Left ventricle myocardium inferior (tissue), 1 donor: ENCODE data around the gene MYO10. TPM values are rescaled to one million over a fixed set of nuclear protein-coding genes. Genes with fewer than 3 reads are reported as not detected.

Source experiments
- DNase-seq: peaks from one replicate; pipeline ENCODE4 v3.0.0-alpha.2; 2020
- H3K27ac ChIP-seq: fragments of 200-600 bp; replicated peaks from 2 replicates; pipeline ENCODE4 v1.8.0; 2021
- H3K27me3 ChIP-seq: fragments of 200-600 bp; 2 replicates; pipeline ENCODE4 v1.8.0; 2021; ENCODE audit warnings: low read depth
- H3K36me3 ChIP-seq: fragments of 200-600 bp; 2 replicates; pipeline ENCODE4 v1.8.0; 2021
- H3K4me1 ChIP-seq: fragments of 200-600 bp; 2 replicates; pipeline ENCODE4 v1.8.0; 2021
- H3K4me3 ChIP-seq: fragments of 200-600 bp; 2 replicates; pipeline ENCODE4 v1.8.0; 2021; ENCODE audit warnings: mild to moderate bottlenecking, moderate library complexity
- H3K9me3 ChIP-seq: fragments of 200-600 bp; replicated peaks from 2 replicates; pipeline ENCODE4 v1.8.0; 2021
- intact Hi-C: fragments of 100-400 bp; cut with micrococcal nuclease; formaldehyde crosslinking; loops from one replicate; pipeline ENCODE4 v1.11.0; 2022
- total RNA-seq: library from RNA; stranded (reverse); fragmentation: NEBNext Ultra II Directional; extraction: Animal tissue kit (Norgen Biotek cat#: 25700); gene quantifications from one replicate; pipeline ENCODE4 v1.2.1, GENCODE V29; 2021
- TF ChIP-seq, protein P1 (sequence below): fragments of 200-600 bp; IDR thresholded peaks from 2 replicates; pipeline ENCODE4 v1.8.0; 2021; ENCODE audit warnings: antibody characterized with exemption, mild to moderate bottlenecking, borderline replicate concordance
- donor health status: DM: no; HTN: yes; CAD: no; lungs with severe emphysema.

MYO10 gene
- total RNA-seq, 1 donor from 2014 or later: 5.0 TPM

DNA sequence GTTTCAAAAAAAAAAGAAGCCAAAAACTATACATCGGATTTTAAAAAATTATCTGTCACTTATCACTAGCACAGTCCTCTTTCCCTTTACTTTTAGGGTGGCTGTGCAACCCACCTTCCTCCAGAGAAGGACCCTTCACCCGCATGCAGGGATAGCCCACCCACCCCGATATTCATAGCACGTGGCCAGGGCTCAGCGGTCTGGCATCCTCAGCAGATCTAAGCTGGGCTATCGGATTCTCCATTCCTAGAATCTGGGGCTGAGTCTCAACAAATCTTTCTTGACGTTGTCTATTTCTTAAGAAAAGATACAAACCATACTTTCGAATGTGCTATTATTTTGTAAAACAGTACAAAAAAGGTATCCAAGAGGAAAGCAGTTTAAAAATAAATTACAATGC lies 70.9 kb downstream of the MYO10 start:
- intact Hi-C loops: no loop called here
- Histone ChIP-seq H3K4me3 (no peak overlapping the region), H3K4me1 (peaks cover 10% of the 10 kb centered on the region), H3K36me3 (no peaks in the 10 kb centered on the region), H3K27ac (no peak overlapping the region), H3K9me3 (no peaks in the 10 kb centered on the region), H3K27me3 (no peaks in the 10 kb centered on the region)
- TF ChIP-seq, protein P1, sequence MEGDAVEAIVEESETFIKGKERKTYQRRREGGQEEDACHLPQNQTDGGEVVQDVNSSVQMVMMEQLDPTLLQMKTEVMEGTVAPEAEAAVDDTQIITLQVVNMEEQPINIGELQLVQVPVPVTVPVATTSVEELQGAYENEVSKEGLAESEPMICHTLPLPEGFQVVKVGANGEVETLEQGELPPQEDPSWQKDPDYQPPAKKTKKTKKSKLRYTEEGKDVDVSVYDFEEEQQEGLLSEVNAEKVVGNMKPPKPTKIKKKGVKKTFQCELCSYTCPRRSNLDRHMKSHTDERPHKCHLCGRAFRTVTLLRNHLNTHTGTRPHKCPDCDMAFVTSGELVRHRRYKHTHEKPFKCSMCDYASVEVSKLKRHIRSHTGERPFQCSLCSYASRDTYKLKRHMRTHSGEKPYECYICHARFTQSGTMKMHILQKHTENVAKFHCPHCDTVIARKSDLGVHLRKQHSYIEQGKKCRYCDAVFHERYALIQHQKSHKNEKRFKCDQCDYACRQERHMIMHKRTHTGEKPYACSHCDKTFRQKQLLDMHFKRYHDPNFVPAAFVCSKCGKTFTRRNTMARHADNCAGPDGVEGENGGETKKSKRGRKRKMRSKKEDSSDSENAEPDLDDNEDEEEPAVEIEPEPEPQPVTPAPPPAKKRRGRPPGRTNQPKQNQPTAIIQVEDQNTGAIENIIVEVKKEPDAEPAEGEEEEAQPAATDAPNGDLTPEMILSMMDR: no peak
- no peak for DNase-seq

DNA sequence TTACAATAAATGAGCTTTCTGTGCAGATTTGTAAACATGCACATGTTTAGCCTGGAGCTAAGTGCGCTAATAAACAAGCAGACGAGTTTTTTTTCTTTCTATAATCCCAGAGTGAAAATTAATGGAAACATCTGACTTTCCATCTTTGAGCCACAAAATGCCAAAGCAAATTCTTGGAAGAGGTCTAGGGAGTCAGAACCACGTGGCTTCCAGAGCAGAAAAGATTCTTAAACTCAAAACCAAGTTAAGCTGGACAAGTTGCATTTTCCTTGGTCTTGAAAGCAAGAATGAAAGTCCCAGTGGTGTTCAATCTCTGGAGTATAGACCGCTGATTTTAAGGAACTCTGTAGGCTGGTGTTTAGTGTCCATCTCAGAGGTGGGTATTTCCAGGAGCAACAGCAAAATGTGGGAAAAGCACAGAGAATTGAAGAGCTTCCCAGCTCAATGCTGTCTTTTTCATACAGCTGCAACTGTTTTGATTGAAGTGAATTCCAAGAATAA lies 71.4 kb downstream of the MYO10 start:
- no peak for DNase-seq
- no peaks in the 10 kb centered on the region for H3K36me3 ChIP-seq
- H3K27me3 ChIP-seq: no peaks in the 10 kb centered on the region
- H3K4me3 ChIP-seq: no peak overlapping the region
- TF ChIP-seq, protein P1: no peak
- H3K9me3 ChIP-seq: peaks cover 3% of the 10 kb centered on the region
- intact Hi-C loops: no loop called here
- no peak overlapping the region for H3K27ac ChIP-seq
- H3K4me1 ChIP-seq: peaks cover 10% of the 10 kb centered on the region

DNA sequence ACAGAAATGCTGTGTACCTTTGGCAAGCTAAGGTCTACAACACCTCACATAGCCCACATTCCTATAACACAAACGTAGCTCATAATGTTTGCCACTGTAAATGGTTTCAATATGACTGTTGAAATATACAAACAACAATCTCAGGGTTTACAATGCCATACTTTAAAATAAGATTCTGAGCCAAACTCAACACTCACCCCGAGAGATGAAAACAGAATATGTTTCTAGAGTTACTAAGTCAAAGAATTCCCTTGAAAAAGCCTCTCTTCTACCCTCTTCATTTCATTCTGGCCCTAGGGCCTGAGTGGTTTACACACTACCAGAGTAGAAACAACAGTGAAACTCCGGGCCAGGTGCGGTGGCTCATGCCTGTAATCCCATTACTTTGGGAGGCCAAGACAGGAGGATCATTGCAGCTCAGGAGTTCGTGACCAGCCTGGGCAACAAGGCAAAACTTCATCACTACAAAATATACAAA lies 72.6 kb downstream of the MYO10 start:
- Histone ChIP-seq H3K27ac (no peak overlapping the region), H3K4me3 (no peak overlapping the region), H3K9me3 (peaks cover 14% of the 10 kb centered on the region), H3K36me3 (no peaks in the 10 kb centered on the region), H3K4me1 (peaks cover 10% of the 10 kb centered on the region), H3K27me3 (no peaks in the 10 kb centered on the region)
- intact Hi-C loops: no loop called here
- DNase-seq: no peak
- TF ChIP-seq, protein P1: no peak

DNA sequence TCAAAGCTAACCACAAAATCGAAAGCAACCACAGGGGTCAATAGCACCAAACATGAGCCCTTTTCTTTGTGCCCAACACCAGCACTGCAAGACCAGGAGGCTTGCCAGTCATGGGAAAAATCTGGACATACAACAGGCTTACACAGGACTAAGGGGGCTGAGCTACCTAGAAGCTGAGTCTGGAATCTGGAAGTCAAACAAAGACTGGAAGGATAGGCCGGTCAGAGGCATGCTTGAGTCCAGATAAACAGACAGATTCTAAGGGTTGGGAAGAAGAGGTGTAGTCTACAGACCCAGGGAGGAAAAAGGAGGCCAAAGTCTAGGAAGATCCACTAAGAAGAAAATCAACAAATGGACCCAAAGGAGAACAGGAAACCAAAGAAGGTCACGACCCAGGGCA lies 73.3 kb downstream of the MYO10 start:
- Histone ChIP-seq H3K4me1 (peaks cover 10% of the 10 kb centered on the region), H3K36me3 (no peaks in the 10 kb centered on the region), H3K27ac (no peak overlapping the region), H3K4me3 (no peak overlapping the region), H3K27me3 (no peaks in the 10 kb centered on the region), H3K9me3 (peaks cover 14% of the 10 kb centered on the region)
- no peak for DNase-seq
- intact Hi-C loops: no loop called here
- TF ChIP-seq, protein P1: no peak

DNA sequence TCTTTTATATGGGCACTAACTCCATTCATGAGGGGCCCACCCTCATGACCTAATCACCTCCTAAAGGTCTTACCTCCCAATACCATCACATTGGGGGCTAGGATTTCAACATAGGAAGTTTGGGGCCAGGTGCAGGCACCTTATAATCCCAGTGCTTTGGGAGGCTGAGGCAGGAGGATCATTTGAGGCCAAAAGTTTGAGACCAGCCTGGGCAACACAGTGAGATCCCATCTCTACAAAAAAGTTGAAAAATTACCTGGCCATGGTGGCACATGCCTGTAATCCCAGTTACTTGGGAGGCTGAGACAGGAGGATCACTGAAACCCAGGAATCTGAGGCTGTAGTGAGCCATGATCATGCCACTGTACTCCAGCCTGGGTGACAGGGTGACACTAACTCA lies 76.7 kb downstream of the MYO10 start:
- intact Hi-C loops: no loop called here
- no peaks in the 10 kb centered on the region for H3K27me3 ChIP-seq
- no peak overlapping the region for H3K27ac ChIP-seq
- peaks cover 24% of the 10 kb centered on the region for H3K4me1 ChIP-seq
- peaks cover 14% of the 10 kb centered on the region for H3K9me3 ChIP-seq
- no peak overlapping the region for H3K4me3 ChIP-seq
- no peaks in the 10 kb centered on the region for H3K36me3 ChIP-seq
- DNase-seq: no peak
- TF ChIP-seq, protein P1: no peak

DNA sequence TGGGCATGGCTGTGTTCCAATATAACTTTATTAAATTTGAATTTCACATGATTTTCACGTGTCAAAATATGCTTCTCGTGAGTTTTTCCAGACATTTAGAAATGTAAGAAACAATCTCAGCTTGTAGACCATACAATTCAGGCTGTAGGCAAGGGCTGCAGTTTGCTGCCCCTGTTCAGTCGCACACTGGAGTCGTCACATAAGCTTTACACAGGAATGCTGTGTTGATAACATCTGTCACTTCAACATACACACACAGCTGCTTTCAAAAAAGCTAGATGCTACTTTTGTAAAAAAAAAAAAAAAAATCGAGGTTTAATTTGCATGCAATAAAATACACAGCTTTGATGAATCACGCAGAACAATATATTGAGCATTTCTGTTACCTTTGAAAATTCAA lies 77.9 kb downstream of the MYO10 start:
- H3K27ac ChIP-seq: no peak overlapping the region
- H3K27me3 ChIP-seq: no peaks in the 10 kb centered on the region
- peaks cover 24% of the 10 kb centered on the region for H3K4me1 ChIP-seq
- intact Hi-C loops: no loop called here
- H3K4me3 ChIP-seq: no peak overlapping the region
- TF ChIP-seq, protein P1: no peak
- no peak for DNase-seq
- peaks cover 14% of the 10 kb centered on the region for H3K9me3 ChIP-seq
- no peaks in the 10 kb centered on the region for H3K36me3 ChIP-seq
